Body of pancreas (tissue), 4 donors: ENCODE measurements around the gene SPOCD1. TPM values are rescaled to one million over a fixed set of nuclear protein-coding genes. Genes with fewer than 3 reads are reported as not detected.

Source experiments
- ATAC-seq: fragments of 150-250 bp; one replicate; pipeline ENCODE4 v1.9.1; 2016
- DNase-seq, 4 donors: peaks; one replicate each; pipeline ENCODE4 v3.0.0-alpha.2; 2019
- H3K27ac ChIP-seq, 4 donors: fragments of 200-600 bp; sonication (generic); 1 replicate in 3 of 4; 2 replicates in 1 of 4; pipeline versions ENCODE4 v1.5.1 to v1.6.1; 2016 to 2019; ENCODE audit warnings: mild to moderate bottlenecking in 1 of 4, mixed read lengths in 1 of 4, moderate library complexity in 1 of 4
- H3K27me3 ChIP-seq, 2 donors: fragments of 200-600 bp; sonication (generic); one replicate each; pipeline ENCODE4 v1.6.0; 2016; ENCODE audit warnings: mild to moderate bottlenecking in 1 of 2
- H3K36me3 ChIP-seq, 2 donors: fragments of 200-600 bp; sonication (generic); replicated peaks in 1 of 2; 2 replicates each; pipeline ENCODE4 v1.5.1; 2016; ENCODE audit warnings: low read depth in 2 of 2; ENCODE audit not compliant: insufficient read depth in 1 of 2
- H3K4me1 ChIP-seq: fragments of 200-600 bp; sonication (generic); one replicate; pipeline ENCODE4 v1.6.0; 2016
- H3K4me3 ChIP-seq, 2 donors: fragments of 200-600 bp; sonication (generic); 1 replicate in 1 of 2; 2 replicates in 1 of 2; pipeline ENCODE4 v1.5.1; 2016 to 2019
- H3K9me3 ChIP-seq, 3 donors: fragments of 200-600 bp; sonication (generic); 1 replicate in 2 of 3; 2 replicates in 1 of 3; pipeline ENCODE4 v1.5.1; 2016
- POLR2A ChIP-seq, 3 donors: fragments of 450-650 bp; IDR thresholded peaks; one replicate each; pipeline ENCODE4 v1.6.1; 2016; ENCODE audit warnings: antibody characterized with exemption in 3 of 3, mild to moderate bottlenecking in 2 of 3
- WGBS, 2 donors: methylation state at CpG; one replicate each; pipeline ENCODE4 v1.1.5; 2017; 5-methylcytosine and 5-hydroxymethylcytosine counted together
- intact Hi-C: fragments of 100-400 bp; cut with DNase I; formaldehyde crosslinking; loops from one replicate; pipeline ENCODE4 v1.15.1; 2023
- total RNA-seq, 2 donors: library from RNA; depleted of rRNA; stranded (reverse); fragments of >200 nt; gene quantifications; one replicate each; pipeline ENCODE4 v1.1.0, GENCODE V29; 2016
- TF ChIP-seq, protein P1 (sequence below), 7 experiments: fragments of 450-650 bp in 4 of 7; fragments of 200-600 bp in 3 of 7; sonication (generic) in 3 of 7; IDR thresholded peaks; one replicate each; pipeline ENCODE4 v1.5.1; 2016 to 2019; ENCODE audit warnings: antibody characterized with exemption in 7 of 7

The SPOCD1 gene
- total RNA-seq, 2 donors from 2014 or later = 0.26 TPM; not detected in 1

DNA sequence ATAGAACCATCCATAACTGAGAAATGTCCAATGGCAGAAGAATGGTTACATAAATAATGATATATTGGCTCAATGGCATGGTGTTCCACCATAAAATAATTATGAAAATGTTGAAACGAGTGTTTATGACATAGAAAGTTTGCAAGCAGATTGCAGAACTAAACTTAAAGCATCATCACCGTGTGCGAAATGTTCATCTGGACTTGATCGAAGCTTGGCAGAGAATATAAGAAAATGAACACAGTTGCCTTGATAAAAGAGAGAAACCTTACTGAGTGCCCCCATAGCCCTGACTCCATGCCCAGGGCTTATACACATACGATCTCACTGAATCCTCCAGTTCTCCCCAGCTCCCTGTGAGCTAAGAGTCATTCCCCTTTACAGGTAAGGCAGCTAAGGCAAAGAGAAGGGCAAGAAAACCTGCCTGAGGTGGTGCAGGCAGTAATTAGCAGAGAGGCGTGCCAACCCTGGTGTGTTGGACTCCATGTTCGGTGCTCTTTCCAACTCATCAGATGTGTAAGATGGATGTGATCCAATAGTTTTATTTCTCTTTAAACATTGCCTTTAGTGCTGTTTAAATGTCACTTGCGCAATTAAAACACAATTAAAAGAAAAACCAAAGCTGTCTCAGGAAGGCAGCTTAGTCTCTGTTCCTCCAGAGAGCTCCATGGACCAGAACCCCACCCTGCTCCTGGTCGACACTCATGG lies 21.8 kb upstream of the SPOCD1 start:
- no peak overlapping the region for H3K4me3 ChIP-seq
- DNase-seq (no peak), ATAC-seq (no peak)
- no peaks in the 10 kb centered on the region for H3K36me3 ChIP-seq
- H3K4me1 ChIP-seq = peaks cover 2% of the 10 kb centered on the region
- TF ChIP-seq, protein P1, sequence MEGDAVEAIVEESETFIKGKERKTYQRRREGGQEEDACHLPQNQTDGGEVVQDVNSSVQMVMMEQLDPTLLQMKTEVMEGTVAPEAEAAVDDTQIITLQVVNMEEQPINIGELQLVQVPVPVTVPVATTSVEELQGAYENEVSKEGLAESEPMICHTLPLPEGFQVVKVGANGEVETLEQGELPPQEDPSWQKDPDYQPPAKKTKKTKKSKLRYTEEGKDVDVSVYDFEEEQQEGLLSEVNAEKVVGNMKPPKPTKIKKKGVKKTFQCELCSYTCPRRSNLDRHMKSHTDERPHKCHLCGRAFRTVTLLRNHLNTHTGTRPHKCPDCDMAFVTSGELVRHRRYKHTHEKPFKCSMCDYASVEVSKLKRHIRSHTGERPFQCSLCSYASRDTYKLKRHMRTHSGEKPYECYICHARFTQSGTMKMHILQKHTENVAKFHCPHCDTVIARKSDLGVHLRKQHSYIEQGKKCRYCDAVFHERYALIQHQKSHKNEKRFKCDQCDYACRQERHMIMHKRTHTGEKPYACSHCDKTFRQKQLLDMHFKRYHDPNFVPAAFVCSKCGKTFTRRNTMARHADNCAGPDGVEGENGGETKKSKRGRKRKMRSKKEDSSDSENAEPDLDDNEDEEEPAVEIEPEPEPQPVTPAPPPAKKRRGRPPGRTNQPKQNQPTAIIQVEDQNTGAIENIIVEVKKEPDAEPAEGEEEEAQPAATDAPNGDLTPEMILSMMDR (IDR thresholded peaks at IDR 0.05) = no peak
- no peak for TF ChIP-seq POLR2A (IDR thresholded peaks at IDR 0.05)
- intact Hi-C loops = no loop called here
- no peaks in the 10 kb centered on the region for H3K27me3 ChIP-seq
- H3K27ac ChIP-seq = no peak overlapping the region
- WGBS, 2 donors = 82 to 83% methylated on average over 9 of the region's 9 CpGs
- no peaks in the 10 kb centered on the region for H3K9me3 ChIP-seq

DNA sequence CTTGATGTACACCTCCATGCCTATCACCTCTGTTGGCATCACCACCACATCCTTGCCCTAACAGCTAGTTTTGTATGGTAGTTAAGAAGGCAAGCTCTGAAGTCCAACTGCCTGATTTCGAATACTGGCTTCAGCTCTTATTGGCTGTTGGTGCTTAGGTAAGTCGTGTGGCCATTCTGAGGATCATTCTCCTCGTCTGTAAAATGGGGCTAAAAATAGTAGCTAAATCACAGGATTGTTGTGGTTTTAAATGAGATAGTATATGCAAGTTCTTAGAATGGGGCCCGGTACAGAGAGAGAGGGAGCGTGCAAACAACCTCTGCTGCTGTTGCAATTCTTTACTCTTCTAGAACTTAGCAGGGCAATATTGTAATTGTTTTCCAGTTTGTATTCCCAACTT lies 20.8 kb upstream of the SPOCD1 start:
- no peak for TF ChIP-seq POLR2A (IDR thresholded peaks at IDR 0.05)
- TF ChIP-seq, protein P1 (IDR thresholded peaks at IDR 0.05) = no peak
- DNase-seq (no peak), ATAC-seq (no peak)
- Histone ChIP-seq H3K36me3 (no peaks in the 10 kb centered on the region), H3K27me3 (no peaks in the 10 kb centered on the region), H3K4me3 (no peak overlapping the region), H3K4me1 (peaks cover 3% of the 10 kb centered on the region), H3K27ac (no peak overlapping the region), H3K9me3 (no peaks in the 10 kb centered on the region)
- WGBS, 2 donors = 81 to 85% methylated on average over 5 of the region's 5 CpGs
- intact Hi-C loops = no loop called here

DNA sequence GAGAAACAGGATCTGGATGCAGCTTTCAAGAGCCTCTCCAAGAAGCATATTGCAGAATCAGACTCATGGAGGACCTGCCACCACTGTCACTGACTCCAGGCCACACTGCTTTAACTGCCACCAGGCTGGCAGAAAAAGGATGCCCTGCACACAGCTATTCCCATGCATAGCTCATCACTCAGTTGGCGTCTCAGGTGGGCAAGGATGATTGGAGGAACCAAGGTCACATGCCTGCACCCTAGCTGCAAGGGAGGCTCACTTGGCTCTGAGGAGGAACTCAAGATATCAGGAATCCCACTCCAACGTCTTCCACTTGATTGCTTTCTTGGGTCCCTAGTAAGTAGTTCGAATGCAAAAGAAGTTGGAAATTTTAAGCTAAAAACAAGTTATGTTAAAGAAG lies 19.6 kb upstream of the SPOCD1 start:
- no peak for ATAC-seq
- WGBS, 2 donors = 81 to 90% methylated on average over 3 of the region's 3 CpGs
- intact Hi-C loops = no loop called here

DNA sequence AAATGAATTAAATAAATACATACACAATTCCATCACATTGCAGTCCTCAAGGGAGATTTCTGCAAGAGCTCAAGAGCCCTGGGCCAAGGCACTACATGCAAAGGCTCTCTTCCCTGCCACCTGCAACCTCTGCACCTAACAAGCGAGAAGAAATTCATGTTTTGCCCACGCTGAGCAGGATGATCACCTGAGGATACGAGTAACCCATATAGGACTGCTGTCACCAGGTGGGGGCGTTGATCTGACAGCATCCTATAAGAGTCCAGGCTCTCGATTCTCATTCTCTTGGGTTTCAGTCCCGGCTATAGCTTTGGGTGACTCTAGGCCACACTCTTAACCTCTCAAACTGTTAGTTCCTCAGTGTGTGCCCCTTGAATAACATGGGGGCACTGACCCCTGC lies 18.7 kb upstream of the SPOCD1 start:
- H3K4me1 ChIP-seq = peaks cover 3% of the 10 kb centered on the region
- no peak for TF ChIP-seq POLR2A (IDR thresholded peaks at IDR 0.05)
- TF ChIP-seq, protein P1 (IDR thresholded peaks at IDR 0.05) = no peak
- H3K27me3 ChIP-seq = no peaks in the 10 kb centered on the region
- ATAC-seq = no peak
- no peak for DNase-seq
- no peak overlapping the region for H3K4me3 ChIP-seq
- H3K27ac ChIP-seq = no peak overlapping the region
- 79 to 89% methylated on average over 6 of the region's 6 CpGs for WGBS, 2 donors
- H3K9me3 ChIP-seq = no peaks in the 10 kb centered on the region
- intact Hi-C loops = no loop called here
- H3K36me3 ChIP-seq = no peaks in the 10 kb centered on the region

More for the DNA sequence above, 19.6 kb upstream of the SPOCD1 start:
- Histone ChIP-seq H3K36me3 (no peaks in the 10 kb centered on the region), H3K9me3 (no peaks in the 10 kb centered on the region), H3K27me3 (no peaks in the 10 kb centered on the region), H3K4me1 (peaks cover 3% of the 10 kb centered on the region), H3K27ac (no peak overlapping the region), H3K4me3 (no peak overlapping the region)
- TF ChIP-seq, protein P1 (IDR thresholded peaks at IDR 0.05) = no peak
- no peak for TF ChIP-seq POLR2A (IDR thresholded peaks at IDR 0.05)
- no peak for DNase-seq
